HG02571 (cell line): ENCODE measurements around the gene IQGAP1.
"Not testable (repeated sequence)": the region's sequence is repeated elsewhere in the genome, so short reads cannot be mapped to it uniquely, and the experiment has no call there.

Source experiments
- ATAC-seq: cut with Tn5 transposase; IDR thresholded peaks from one replicate; pipeline ENCODE4 v1.9.1; 2021; ENCODE audit warnings: mild to moderate bottlenecking, moderate library complexity; ENCODE audit not compliant: unreplicated experiment

The IQGAP1 gene, protein sequence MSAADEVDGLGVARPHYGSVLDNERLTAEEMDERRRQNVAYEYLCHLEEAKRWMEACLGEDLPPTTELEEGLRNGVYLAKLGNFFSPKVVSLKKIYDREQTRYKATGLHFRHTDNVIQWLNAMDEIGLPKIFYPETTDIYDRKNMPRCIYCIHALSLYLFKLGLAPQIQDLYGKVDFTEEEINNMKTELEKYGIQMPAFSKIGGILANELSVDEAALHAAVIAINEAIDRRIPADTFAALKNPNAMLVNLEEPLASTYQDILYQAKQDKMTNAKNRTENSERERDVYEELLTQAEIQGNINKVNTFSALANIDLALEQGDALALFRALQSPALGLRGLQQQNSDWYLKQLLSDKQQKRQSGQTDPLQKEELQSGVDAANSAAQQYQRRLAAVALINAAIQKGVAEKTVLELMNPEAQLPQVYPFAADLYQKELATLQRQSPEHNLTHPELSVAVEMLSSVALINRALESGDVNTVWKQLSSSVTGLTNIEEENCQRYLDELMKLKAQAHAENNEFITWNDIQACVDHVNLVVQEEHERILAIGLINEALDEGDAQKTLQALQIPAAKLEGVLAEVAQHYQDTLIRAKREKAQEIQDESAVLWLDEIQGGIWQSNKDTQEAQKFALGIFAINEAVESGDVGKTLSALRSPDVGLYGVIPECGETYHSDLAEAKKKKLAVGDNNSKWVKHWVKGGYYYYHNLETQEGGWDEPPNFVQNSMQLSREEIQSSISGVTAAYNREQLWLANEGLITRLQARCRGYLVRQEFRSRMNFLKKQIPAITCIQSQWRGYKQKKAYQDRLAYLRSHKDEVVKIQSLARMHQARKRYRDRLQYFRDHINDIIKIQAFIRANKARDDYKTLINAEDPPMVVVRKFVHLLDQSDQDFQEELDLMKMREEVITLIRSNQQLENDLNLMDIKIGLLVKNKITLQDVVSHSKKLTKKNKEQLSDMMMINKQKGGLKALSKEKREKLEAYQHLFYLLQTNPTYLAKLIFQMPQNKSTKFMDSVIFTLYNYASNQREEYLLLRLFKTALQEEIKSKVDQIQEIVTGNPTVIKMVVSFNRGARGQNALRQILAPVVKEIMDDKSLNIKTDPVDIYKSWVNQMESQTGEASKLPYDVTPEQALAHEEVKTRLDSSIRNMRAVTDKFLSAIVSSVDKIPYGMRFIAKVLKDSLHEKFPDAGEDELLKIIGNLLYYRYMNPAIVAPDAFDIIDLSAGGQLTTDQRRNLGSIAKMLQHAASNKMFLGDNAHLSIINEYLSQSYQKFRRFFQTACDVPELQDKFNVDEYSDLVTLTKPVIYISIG (N-terminal part only)

DNA sequence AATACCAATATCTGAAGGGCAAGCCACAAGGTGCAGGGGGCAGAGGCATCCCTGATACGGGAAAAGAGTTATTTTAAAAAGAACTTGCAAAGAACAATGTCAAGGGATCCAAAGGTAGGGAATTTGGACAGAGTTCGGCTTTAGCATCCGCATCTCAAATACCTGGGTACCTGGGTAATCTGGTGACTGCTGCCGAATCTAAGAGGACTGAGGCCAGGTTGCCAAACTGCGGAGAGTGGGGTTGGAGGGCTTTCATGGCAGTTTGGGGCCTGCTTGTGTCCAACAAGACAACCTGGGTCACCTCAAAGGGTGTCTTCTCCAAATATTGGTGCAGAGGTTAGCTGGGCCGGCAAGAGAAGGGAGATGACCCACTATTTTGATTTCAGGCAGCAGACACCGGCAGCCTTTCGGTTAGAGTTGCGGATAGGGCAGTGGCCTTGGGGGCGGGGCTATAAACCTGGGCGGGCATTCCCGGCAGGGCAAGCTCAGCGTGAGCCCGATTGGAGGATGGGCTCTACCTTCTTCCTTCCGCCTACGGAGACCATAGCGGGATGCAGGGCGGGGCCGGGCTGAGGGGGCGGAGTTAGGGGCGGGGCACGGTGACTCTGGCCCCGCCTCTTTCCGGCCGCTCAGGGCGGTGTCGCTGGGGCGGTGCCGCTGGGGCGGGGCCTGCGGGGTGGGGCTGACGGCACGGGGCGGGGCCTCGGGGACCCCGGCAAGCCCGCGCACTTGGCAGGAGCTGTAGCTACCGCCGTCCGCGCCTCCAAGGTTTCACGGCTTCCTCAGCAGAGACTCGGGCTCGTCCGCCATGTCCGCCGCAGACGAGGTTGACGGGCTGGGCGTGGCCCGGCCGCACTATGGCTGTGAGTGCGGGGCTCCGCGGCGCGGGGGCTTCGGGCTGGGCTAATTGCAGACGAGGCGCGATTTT lies at the start of gene IQGAP1:
Gene IQGAP1, plus strand, starts transcription at position 709 of the 928 bp plus-strand sequence. Its CDS starts 100 bp downstream, at position 809.
- peak; percentile 92 for ATAC-seq

DNA sequence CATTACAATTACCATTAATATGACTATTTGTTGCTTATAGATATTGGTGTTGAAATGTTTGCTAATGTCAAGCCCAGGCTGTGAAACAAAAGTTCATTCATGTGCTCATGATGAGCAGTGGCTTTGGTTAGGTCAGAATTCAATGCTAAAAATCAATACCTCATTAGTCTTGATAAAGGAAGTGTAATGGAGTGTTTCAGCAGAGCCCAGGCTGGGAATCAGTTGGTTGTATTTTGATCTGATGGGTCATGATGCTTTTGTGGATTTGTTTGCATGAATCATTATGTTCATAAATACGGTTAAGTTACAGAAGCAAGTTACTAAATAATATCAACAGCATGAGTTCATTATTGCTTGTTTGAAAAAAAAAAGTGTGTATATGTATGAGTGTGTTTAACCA lies 49.5 kb upstream of the IQGAP1 start:
- ATAC-seq: no peak

DNA sequence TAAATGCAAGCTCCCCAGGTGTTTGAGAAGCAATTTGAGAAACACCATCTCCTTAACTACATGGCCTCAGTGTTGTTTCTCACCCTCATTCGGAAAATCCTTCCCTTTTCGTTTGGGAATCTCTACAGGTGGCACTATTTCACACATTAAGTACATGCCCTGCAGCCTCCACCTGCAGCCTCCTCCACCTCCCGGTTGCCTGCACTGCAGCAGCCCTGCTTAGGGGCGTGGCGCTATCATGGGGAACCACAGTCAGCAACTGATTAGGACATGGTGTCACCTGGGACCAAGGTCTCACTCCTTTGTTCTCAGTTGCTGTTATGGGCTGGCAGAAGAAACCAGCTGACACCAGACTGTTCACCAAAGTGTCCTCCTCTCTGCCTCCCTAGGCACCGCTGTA lies 47.7 kb upstream of the IQGAP1 start:
- no peak for ATAC-seq

DNA sequence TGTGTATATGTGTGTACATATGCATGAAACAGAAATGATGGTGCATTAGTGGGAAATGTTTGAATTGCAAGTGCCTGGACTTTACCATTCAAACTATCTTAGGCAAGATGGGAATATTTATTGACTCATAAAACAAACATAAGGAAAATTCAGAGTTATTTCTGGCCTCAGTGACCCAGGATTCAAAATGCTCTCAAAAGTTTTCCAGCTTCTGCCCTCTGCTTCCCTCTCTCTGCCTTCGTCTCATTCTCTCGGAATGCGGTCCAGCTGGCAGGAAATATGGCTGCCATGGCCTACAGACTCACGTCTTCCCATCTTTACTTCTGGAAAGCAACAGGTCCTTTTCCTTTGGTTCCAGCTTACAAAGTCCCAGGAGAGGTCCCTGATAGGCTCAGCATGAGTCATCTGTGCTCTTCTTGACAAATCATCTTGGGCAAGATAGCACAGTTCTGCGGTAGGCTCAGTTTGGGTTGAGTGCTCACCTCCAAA lies 44.7 kb upstream of the IQGAP1 start:
- ATAC-seq: no peak

DNA sequence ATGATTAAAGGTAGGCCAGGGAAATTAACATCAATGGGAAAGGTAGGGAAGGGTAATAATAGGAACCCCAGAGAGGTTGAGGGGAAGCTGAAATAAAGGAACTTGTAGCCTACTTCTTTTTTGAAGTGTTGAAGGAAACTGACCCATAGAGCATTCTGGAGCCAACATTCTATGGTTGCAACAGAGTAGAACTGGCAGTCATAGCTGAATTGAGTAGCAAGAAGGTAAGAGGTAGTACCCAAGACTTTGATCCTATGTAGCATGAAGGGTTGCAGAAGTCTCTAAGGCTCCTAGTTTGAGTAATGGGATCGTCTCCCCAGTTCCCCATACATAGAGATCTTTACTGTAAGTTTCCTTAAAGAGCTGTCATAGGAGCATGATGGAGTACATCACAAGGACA lies 43.4 kb upstream of the IQGAP1 start:
- no peak for ATAC-seq

DNA sequence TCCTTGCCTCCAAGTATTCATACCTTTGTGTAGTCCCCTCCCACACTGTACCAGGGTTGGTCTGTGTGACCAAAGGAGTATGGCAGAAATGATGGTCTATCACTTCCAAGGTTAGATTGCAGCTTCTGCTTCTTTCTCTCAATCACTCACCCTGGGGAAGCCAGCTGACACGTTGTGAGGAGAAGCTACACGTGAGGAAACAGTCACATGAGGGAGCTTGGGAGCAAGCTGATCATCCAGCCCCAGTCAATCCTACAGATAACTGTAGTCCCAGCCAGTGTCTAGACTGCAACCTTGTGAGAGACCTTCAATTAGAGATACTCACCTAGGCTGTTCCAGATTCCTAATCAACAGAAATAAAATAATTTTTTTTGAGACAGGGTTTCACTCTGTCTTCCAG lies 42.2 kb upstream of the IQGAP1 start:
- no peak for ATAC-seq

DNA sequence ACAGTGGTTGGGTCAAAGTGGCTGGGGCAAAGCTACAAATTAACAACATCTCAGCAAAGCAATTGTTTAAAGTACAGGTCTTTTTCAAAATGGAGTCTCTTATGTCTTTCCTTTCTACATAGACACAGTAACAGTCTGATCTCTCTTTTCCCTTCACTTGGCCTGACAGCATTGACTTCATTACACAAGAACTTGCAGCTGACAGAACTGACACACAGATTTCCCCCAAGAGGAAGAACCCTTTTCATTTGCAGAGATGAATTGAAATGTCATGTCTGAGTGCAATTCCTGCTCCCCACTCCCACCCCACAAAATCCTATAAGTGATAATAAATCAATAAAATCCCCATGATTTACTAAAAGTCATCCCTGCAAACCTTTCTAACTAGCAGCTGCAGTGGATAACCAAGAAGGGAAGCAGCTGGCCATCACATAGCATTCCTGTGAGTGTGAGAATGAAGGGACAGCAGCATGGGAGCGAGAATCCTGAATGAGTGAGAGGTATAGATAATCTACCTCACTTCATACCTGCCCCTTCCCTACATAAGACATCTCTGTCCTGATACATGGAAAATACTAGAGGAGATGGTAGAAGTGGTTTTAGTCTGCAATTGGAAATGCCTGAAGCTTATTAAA lies 40.5 kb upstream of the IQGAP1 start:
- not testable (repeated sequence) for ATAC-seq

DNA sequence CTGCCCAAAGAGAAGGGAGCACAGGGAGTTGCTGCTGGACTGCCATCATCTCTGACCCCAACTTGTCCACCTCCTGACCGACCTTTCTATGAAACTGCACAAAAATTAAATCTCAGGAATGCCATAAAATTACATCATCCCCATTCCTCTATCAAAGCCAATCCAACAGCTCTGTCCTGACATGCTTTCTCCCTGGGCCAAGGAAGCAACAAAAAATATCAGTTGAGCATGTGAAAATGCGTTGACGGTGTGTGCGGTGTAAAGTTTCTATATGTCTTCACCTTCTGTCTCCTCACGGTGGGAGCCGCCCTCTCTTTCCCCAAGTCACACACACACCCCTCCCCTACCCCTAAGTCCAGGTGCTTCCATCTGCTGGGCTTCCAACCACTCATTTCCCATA lies 39.6 kb upstream of the IQGAP1 start:
- no peak for ATAC-seq

DNA sequence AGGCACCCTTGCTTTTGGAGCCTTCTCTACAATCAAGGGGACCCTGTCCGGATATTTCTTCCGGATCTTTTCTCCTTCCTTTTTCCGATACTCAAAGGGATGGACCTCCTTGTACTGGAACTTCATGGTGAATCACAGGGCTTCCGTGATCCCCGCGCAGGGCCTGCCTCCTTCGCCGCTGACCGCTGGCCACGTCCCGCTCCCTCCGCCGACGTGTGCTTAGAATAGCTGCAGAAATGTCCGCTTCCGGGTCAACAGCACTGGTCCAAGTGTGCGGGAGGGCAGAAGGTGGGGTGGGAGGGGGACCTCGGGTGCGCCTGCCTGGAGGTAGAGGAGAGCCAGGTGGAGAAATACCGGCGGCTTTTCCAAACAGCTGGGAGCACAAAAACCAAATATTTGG lies 39.0 kb upstream of the IQGAP1 start:
- ATAC-seq: no peak

DNA sequence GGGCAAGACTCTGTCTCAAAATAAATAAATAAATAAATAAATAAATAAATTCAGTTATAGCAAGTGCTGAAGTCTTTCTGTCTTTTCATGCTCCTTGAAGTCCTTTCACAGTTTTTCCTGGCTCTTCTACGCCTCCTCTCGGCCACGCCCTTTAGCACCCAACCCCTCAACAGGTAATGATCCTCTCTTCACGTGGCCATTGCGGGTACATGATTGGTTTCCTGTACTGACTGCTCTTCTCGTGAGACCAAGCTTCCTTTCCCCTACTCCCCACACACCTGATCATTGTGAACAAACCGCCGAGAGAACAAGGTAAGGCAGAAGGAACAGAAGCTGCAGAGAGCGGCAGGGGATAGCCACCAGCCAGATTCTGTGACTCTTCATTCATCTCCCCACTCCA lies 38.2 kb upstream of the IQGAP1 start:
- no peak for ATAC-seq

DNA sequence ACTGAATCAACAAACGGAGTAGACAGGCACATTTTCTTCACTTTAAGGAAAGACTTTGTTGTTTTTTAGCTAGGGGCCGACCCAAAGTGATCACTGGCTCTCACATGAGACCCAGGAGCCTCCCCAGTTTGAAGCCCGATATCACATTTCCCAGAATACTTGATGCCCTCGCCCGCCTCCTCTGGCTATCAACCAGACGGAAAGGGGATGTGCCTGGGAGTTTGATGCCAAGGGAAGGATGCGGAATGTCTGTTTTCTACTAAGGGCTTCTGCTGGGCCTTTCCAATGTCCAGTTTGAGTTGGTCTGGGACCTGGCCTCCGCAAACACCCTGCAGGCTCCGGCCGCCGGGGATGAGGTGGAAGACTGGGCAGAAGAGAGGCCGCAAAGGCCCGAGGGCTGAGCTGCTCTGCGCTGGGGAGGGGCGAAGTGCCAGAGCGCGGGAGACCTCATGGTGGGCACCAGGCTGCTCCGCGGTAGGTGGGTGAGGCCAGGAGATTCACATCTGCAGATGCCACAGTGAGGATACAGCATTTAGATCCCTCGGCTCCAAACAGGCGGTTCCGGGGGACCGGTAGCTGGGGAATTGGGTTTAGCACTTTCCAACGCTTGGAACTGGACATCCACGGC lies 36.4 kb upstream of the IQGAP1 start:
- ATAC-seq: peak; percentile 16

DNA sequence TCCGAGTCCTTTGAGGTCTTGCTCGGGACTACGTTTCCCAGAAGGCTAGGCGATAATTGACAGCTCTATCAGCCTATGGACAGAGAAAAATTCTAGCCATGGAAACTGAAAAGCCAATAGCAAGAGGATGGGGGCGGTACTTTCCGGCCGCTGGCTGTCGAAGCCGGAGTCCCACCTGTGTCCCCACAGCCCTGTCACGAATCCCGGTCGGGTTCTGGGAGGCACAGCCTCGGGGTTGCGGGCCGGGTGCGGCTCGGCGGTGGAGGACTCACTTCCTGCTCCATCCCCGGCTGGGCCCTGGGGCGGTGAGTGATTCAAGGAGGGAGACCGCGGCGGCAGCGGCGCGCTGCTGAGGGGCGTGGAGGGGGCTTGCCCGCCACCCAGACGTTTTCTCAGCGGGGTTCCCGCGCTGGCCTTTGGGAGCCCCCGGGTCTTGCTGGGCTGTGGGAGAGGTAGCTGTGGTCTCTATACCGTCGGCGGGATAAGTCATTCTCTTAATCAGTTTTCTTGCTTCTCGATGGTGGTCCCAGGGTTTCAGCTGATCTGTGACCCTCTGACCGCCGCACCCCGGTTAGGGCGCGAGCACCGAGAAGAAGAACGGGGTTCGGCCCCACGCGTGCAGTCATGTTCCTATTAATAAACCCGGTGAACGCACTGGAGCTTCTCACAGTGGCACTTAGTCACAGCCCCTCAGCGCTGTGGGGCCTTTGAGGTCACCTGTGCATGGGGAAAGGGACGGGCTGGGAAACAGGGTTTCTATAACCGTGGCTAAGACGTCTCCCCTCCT lies 35.7 kb upstream of the IQGAP1 start, which contains the start of gene ZNF774:
Gene ZNF774, plus strand, starts transcription at position 178 of the 787 bp plus-strand sequence. CDS start 2,377 bp downstream, outside the sequence.
- peak; percentile 98 for ATAC-seq

DNA sequence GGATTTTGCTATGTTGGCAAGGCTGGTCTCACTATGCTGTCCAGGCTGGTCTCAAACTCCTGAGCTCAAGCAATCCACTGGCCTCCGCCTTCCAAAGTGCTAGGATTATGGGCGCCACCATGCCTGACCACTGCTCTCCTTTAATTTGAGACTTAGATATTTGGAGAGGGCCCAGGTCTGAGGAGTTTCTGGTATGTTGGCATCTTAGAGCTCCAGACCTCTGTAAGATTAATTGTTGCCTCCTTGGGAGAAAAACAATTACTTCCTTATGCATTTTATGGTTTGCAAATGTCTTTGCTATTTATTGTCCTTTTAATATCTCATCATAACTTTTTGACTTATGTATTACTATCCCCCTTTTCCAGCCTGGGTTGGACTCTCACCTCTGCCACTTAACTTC lies 33.1 kb upstream of the IQGAP1 start:
- ATAC-seq: no peak

DNA sequence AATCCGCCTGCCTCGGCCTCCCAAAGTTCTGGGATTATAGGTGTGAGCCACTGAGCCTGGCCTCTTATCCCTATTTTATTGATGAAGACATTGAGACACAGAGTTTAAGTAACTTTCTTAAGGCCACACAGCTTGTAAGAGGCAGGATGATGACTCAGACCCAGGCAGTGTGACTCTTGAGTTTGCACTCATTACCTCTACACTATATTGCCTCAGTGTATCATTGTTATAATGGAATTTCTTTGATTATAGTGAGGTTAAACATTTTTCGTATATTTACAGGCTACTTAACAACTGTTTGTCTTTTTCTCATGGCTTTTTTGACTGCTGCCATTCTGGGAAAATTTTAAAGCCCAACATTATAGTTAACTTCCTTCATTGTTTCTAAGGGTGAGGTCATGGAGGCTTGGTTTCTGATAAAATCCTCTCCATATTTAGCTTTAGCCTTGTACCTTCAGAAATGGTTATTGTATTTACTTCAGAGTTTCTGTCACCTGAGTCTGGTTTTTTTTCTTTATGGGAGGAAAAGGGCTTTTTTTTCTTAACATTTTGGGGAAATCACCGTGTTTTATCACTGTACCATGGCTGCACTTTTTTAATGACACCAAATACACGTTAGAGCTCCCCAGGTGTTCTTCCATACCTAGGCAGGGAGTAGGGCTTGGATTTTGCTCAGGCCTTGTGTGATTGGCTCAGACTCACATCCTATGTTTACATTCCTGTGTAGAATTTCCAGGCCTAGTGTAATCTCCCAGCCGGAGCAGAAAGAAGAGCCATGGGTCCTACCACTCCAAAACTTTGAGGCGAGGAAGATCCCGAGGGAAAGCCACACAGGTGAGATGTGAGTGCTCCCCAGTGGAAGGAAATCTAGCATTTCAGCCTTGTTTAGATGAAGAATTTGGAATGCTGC lies 29.7 kb upstream of the IQGAP1 start:
- no peak for ATAC-seq

DNA sequence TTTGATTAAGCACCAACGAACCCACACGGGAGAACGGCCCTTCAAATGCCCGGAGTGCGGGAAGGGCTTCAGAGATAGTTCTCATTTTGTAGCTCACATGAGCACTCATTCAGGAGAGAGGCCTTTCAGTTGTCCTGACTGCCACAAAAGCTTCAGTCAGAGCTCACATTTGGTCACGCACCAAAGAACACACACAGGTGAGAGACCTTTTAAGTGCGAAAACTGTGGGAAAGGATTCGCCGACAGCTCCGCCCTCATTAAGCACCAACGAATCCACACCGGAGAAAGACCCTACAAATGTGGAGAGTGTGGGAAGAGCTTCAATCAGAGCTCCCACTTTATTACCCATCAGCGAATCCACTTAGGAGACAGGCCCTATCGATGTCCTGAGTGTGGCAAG lies 27.3 kb upstream of the IQGAP1 start:
- ATAC-seq: no peak

DNA sequence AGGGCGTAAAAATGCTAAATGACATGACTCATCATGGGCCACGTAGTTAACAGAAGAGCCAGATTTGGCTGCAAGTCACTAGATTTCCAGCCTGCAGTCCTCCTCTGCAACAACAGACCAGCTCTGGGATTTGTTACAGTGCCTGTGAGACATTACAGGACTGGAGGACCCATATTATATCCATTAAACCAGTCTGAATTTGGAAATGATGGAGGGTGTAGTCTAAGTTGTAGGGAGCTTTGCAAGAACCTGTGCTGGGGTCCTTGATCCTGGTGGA lies 25.2 kb upstream of the IQGAP1 start:
- no peak for ATAC-seq

DNA sequence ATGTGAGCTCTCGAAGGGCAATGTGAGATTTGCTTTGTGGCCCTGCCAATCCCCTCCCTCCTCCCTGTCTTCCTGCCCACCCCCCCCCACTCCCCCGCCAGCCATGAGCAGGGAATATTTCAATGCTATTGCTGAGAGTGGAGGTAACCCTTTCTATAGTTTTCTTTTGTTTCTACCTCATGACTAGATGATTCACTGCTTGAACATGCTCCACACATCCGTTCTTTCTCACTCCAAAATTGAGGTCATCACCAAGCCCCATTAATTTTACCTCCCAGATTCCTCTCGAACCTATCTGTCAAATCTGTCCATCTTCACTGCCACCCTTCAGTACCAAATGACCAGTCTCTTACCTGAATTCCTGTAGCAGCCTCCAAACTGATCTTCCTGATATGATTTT lies 23.8 kb upstream of the IQGAP1 start:
- no peak for ATAC-seq
